Panc1 (cell line): ENCODE measurements around the gene FRY. TPM values are rescaled to one million over a fixed set of nuclear protein-coding genes. Genes with fewer than 3 reads are reported as not detected.

Source experiments
- ATAC-seq: fragments of 200-7000 bp; cut with Tn5 transposase; 2 replicates; pipeline ENCODE4 v1.9.1; 2020; ENCODE audit warnings: mild to moderate bottlenecking, moderate library complexity
- BruUV-seq: library from RNA; stranded (reverse); fragments of 400-500 nt; replicated peaks from 2 replicates; lab custom pipeline; 2021; lab: Mats Ljungman, UMichigan
- CTCF ChIA-PET: fragments of 300-600 bp; sonication (Branson Sonifier 250); formaldehyde crosslinking; loops from one replicate; lab custom pipeline; 2022; ENCODE audit warnings: antibody characterized with exemption; lab: Charles Lee
- POLR2A ChIA-PET: fragments of 300-600 bp; sonication (Branson Sonifier 250); formaldehyde crosslinking; loops from one replicate; lab custom pipeline; 2022; ENCODE audit warnings: antibody characterized with exemption; lab: Charles Lee
- DNase-seq: peaks from one replicate; pipeline ENCODE4 v3.0.0-alpha.2; 2010; ENCODE audit warnings: low read depth, low spot score
- H3K27ac ChIP-seq: 2 replicates; pipeline ENCODE4 v1.5.1; 2011; ENCODE audit warnings: mild to moderate bottlenecking, low read length, inconsistent platforms
- H3K27me3 ChIP-seq: fragments of 200-500 bp; sonication (Bioruptor generic); 2 replicates; pipeline ENCODE4 v1.6.0; 2014; ENCODE audit warnings: low read length, inconsistent platforms; ENCODE audit not compliant: control insufficient read depth, insufficient read depth
- H3K36me3 ChIP-seq: fragments of 200-500 bp; sonication (Bioruptor generic); 2 replicates; pipeline ENCODE4 v1.5.1; 2014; ENCODE audit warnings: inconsistent platforms, mild to moderate bottlenecking, low read length, moderate library complexity; ENCODE audit not compliant: control insufficient read depth, insufficient read depth
- H3K4me1 ChIP-seq: 2 replicates; pipeline ENCODE4 v1.5.1; 2011; ENCODE audit warnings: inconsistent platforms, mild to moderate bottlenecking, low read length, moderate library complexity; ENCODE audit not compliant: control insufficient read depth, insufficient read depth
- H3K4me3 ChIP-seq, 2 experiments: 2 replicates each; pipeline ENCODE4 v1.5.1; 2011 to 2012; ENCODE audit warnings: low read depth in 2 of 2, low read length in 2 of 2, mild to moderate bottlenecking in 2 of 2, inconsistent platforms in 1 of 2, moderate library complexity in 1 of 2
- H3K9me3 ChIP-seq: fragments of 200-500 bp; sonication (Bioruptor generic); 2 replicates; pipeline ENCODE4 v1.5.1; 2014; ENCODE audit warnings: low read depth, mild to moderate bottlenecking, inconsistent platforms, low read length, moderate library complexity; ENCODE audit not compliant: control insufficient read depth, insufficient read depth
- CTCF ChIP-seq: fragments of 450-650 bp; IDR thresholded peaks from 2 replicates; pipeline ENCODE4 v1.5.1; 2017; ENCODE audit warnings: mild to moderate bottlenecking
- POLR2AphosphoS5 ChIP-seq: IDR thresholded peaks from 2 replicates; pipeline ENCODE4 v1.6.1; 2012; ENCODE audit warnings: mild to moderate bottlenecking, low read depth, low read length, moderate library complexity
- REST ChIP-seq, 2 experiments: IDR thresholded peaks; 2 replicates each; pipeline ENCODE4 v1.6.1; 2011 to 2012; ENCODE audit warnings: low read depth in 2 of 2, control low read depth in 1 of 2, low read length in 1 of 2, mild to moderate bottlenecking in 1 of 2, moderate library complexity in 1 of 2; ENCODE audit not compliant: insufficient read depth in 1 of 2
- SIN3A ChIP-seq: IDR thresholded peaks from 2 replicates; pipeline ENCODE4 v1.6.1; 2012; ENCODE audit warnings: low read depth, mild to moderate bottlenecking, low read length, moderate library complexity, borderline replicate concordance; ENCODE audit not compliant: insufficient read depth
- TCF7L2 ChIP-seq: IDR thresholded peaks from 2 replicates; pipeline ENCODE4 v1.6.1; 2011; ENCODE audit warnings: mild to moderate bottlenecking, low read depth, low read length, inconsistent platforms
- in situ Hi-C: cut with HindIII; loops from 2 replicates; pipeline ENCODE4 v1.10.0; 2016; ENCODE audit warnings: low sequenced_read_pairs, low pct_unique_long_range_greater_than_20kb
- intact Hi-C: fragments of 100-400 bp; cut with micrococcal nuclease; formaldehyde crosslinking; loops from one replicate; pipeline ENCODE4 v1.10.0; 2022; ENCODE audit not compliant: unreplicated experiment
- total RNA-seq: library from RNA; stranded (reverse); gene quantifications from one replicate; pipeline ENCODE4 v1.2.1, GENCODE V29; 2021; ENCODE audit not compliant: unreplicated experiment

FRY gene
- total RNA-seq, 1 experiment from 2014 or later: 0.18 TPM

GRCh38 chr13:32044446-32044845, 12.9 kb downstream of the FRY start:
- ATAC-seq (no peak), DNase-seq (no peak)
- Histone ChIP-seq H3K36me3 (no peaks in the 10 kb centered on the region), H3K27me3 (no peaks in the 10 kb centered on the region), H3K4me1 (no peaks in the 10 kb centered on the region), H3K27ac (no peak overlapping the region), H3K4me3 (no peak overlapping the region), H3K9me3 (no peaks in the 10 kb centered on the region)
- CTCF ChIA-PET: no interaction called here
- intact Hi-C loops (no loop called here), in situ Hi-C loops (no loop called here)
- no TSS peak for BruUV-seq
- TF ChIP-seq SIN3A (no peak), TCF7L2 (no peak), REST (IDR thresholded peaks at IDR 0.05; ENCODE audit: insufficient read depth in 1 of 2, low read depth in 2 of 2, low read length in 1 of 2) (no peak)
- POLR2A ChIA-PET: interaction anchor here (0.5 kb wide), 1 partner anchor 1794 kb away, joined by 3 read pairs; no protein-coding TSS in a partner anchor

DNA sequence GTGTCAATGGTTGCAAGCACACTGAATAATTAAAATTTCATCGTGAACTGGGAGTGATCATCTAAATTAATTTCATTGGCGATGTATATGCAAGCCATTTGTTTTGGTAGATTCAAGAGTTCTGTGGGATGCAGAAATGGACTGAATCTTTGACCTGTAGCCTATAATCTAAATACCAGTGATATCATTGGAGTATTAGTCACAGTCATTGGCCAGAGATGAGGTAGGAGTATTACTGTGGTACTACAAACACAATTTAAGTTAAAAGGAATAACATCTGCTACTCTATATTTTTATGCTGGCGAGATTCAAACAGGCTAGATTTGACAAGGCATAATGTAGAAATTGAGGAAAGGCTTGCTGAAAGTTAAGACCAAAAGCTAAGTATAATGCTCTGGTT, 14.0 kb downstream of the FRY start:
- ATAC-seq (no peak), DNase-seq (no peak)
- no peaks in the 10 kb centered on the region for H3K9me3 ChIP-seq
- intact Hi-C loops (no loop called here), in situ Hi-C loops (no loop called here)
- H3K4me3 ChIP-seq: no peak overlapping the region
- ChIA-PET CTCF (no interaction called here), POLR2A (no interaction called here)
- no peaks in the 10 kb centered on the region for H3K36me3 ChIP-seq
- H3K4me1 ChIP-seq: no peaks in the 10 kb centered on the region
- H3K27ac ChIP-seq: no peak overlapping the region
- TF ChIP-seq CTCF: no peak
- no peak for TF ChIP-seq TCF7L2
- TF ChIP-seq REST (IDR thresholded peaks at IDR 0.05; ENCODE audit: insufficient read depth in 1 of 2, low read depth in 2 of 2, low read length in 1 of 2): no peak
- no peak for TF ChIP-seq POLR2AphosphoS5
- no peak for TF ChIP-seq SIN3A
- no TSS peak for BruUV-seq
- no peaks in the 10 kb centered on the region for H3K27me3 ChIP-seq
